Mesothelial cell of epicardium (in vitro differentiated cells): ENCODE measurements around the gene LHFPL6. TPM values are rescaled to one million over a fixed set of nuclear protein-coding genes. Genes with fewer than 3 reads are reported as not detected.
"Not testable (repeated sequence)": the region's sequence is repeated elsewhere in the genome, so short reads cannot be mapped to it uniquely, and the experiment has no call there.

Experiments used
- DNase-seq, 2 experiments: peaks; one replicate each; pipeline ENCODE4 v3.0.0; 2021; ENCODE audit warnings: low spot score in 2 of 2; ENCODE audit not compliant: unreplicated experiment in 2 of 2
- H3K27ac Mint-ChIP-seq: 2 replicates; pipeline ENCODE4 v1.8.0; 2021; ENCODE audit warnings: mixed read lengths
- H3K27me3 Mint-ChIP-seq: 2 replicates; pipeline ENCODE4 v1.8.0; 2021; ENCODE audit warnings: low read depth, mixed read lengths
- H3K36me3 Mint-ChIP-seq: 2 replicates; pipeline ENCODE4 v1.8.0; 2021; ENCODE audit warnings: mixed read lengths
- H3K4me1 Mint-ChIP-seq: 2 replicates; pipeline ENCODE4 v1.8.0; 2021; ENCODE audit warnings: mixed read lengths
- H3K4me3 Mint-ChIP-seq: 2 replicates; pipeline ENCODE4 v1.8.0; 2021; ENCODE audit warnings: mild to moderate bottlenecking, moderate library complexity, mixed read lengths
- H3K9me3 Mint-ChIP-seq: 2 replicates; pipeline ENCODE4 v1.8.0; 2021; ENCODE audit warnings: mixed read lengths
- total RNA-seq: library from RNA; stranded (reverse); gene quantifications from 3 replicates; pipeline ENCODE4 v1.2.1, GENCODE V29; 2021
- TF ChIP-seq, protein P1 (sequence below): fragments of 200-600 bp; sonication (generic); IDR thresholded peaks from one replicate; pipeline ENCODE4 v1.5.0; 2021; ENCODE audit warnings: antibody characterized with exemption; ENCODE audit not compliant: unreplicated experiment

LHFPL6 gene
- total RNA-seq, 1 donor from 2014 or later = 18.2 TPM

DNA sequence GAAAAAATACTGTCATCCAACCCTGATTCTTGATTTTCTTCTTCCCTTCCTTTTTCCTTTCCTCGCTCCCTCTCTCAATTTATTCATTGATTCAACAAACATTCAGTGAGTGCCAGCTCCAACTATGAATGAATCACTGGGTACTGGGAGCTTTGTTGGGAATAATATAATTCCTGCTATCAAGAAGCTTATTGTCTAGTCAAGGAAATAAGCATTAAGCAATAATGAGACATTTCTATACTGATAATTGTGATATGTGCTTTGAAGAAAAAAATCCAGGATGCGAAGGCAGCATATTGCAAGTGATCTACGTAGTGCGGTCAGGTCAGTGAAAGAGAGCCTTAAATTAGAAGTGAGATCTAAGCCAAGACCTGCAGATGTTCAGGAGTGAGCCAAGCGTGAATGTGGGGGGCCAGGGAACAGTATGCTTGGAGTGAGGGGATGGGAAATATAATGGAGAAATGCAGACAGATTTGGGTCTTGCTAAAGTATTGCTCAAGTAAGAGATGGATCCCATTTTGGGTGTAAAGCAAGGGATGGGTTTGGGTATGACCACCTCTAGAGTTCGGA lies 253.5 kb downstream of the LHFPL6 start:
- no peak overlapping the region for H3K4me3 Mint-ChIP-seq
- H3K36me3 Mint-ChIP-seq = no peaks in the 10 kb centered on the region
- peaks cover 24% of the 10 kb centered on the region for H3K4me1 Mint-ChIP-seq
- H3K9me3 Mint-ChIP-seq = peaks cover 3% of the 10 kb centered on the region
- no peak for DNase-seq
- H3K27me3 Mint-ChIP-seq = no peaks in the 10 kb centered on the region
- H3K27ac Mint-ChIP-seq = no peak overlapping the region
- TF ChIP-seq, protein P1, sequence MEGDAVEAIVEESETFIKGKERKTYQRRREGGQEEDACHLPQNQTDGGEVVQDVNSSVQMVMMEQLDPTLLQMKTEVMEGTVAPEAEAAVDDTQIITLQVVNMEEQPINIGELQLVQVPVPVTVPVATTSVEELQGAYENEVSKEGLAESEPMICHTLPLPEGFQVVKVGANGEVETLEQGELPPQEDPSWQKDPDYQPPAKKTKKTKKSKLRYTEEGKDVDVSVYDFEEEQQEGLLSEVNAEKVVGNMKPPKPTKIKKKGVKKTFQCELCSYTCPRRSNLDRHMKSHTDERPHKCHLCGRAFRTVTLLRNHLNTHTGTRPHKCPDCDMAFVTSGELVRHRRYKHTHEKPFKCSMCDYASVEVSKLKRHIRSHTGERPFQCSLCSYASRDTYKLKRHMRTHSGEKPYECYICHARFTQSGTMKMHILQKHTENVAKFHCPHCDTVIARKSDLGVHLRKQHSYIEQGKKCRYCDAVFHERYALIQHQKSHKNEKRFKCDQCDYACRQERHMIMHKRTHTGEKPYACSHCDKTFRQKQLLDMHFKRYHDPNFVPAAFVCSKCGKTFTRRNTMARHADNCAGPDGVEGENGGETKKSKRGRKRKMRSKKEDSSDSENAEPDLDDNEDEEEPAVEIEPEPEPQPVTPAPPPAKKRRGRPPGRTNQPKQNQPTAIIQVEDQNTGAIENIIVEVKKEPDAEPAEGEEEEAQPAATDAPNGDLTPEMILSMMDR = no peak

- DNase-seq = no peak
- H3K9me3 Mint-ChIP-seq = no peaks in the 10 kb centered on the region
- TF ChIP-seq, protein P1 = no peak
- peaks cover 24% of the 10 kb centered on the region for H3K4me1 Mint-ChIP-seq
- no peaks in the 10 kb centered on the region for H3K36me3 Mint-ChIP-seq
- no peak overlapping the region for H3K4me3 Mint-ChIP-seq
- no peaks in the 10 kb centered on the region for H3K27me3 Mint-ChIP-seq
- no peak overlapping the region for H3K27ac Mint-ChIP-seq
Measured at GRCh38 chr13:39347926-39348901, 254.8 kb downstream of the LHFPL6 start.

- Mint-ChIP-seq H3K27me3 (no peaks in the 10 kb centered on the region), H3K27ac (no peak overlapping the region), H3K4me1 (peaks cover 22% of the 10 kb centered on the region), H3K9me3 (no peaks in the 10 kb centered on the region), H3K36me3 (no peaks in the 10 kb centered on the region), H3K4me3 (no peak overlapping the region)
- no peak for DNase-seq
- TF ChIP-seq, protein P1 = no peak
Measured at GRCh38 chr13:39345982-39346381, 257.0 kb downstream of the LHFPL6 start.

- Mint-ChIP-seq H3K27ac (no peak overlapping the region), H3K27me3 (no peaks in the 10 kb centered on the region), H3K4me3 (no peak overlapping the region), H3K4me1 (no peaks in the 10 kb centered on the region), H3K9me3 (no peaks in the 10 kb centered on the region), H3K36me3 (no peaks in the 10 kb centered on the region)
- DNase-seq = no peak
- TF ChIP-seq, protein P1 = no peak
Measured at GRCh38 chr13:39341251-39341650, 261.7 kb downstream of the LHFPL6 start.

- H3K27me3 Mint-ChIP-seq, H3K4me3 Mint-ChIP-seq, DNase-seq, H3K27ac Mint-ChIP-seq, H3K36me3 Mint-ChIP-seq, H3K4me1 Mint-ChIP-seq, H3K9me3 Mint-ChIP-seq: not testable (repeated sequence)
Measured at GRCh38 chr13:39338114-39338513, 264.9 kb downstream of the LHFPL6 start.

DNA sequence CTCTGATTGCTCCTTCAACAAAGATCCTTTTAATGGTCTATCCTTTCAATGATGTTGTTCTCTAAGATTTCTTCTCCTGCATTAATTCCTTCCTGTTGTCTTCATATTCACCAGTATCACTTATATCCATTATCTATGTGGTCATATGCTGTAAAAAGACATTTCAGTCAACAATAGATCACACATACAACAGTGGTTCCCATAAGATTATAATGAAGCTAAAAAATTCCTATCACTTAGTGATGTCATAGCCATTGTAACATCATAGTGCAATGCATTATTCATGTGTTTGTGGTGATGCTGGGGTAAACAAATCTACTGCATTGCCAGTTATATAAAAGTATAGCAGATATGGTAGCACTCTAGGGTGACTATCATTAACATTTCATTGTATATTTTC lies 266.1 kb downstream of the LHFPL6 start:
- peaks cover 3% of the 10 kb centered on the region for H3K36me3 Mint-ChIP-seq
- H3K4me3 Mint-ChIP-seq = no peak overlapping the region
- no peak overlapping the region for H3K27ac Mint-ChIP-seq
- DNase-seq = no peak
- H3K27me3 Mint-ChIP-seq = no peaks in the 10 kb centered on the region
- H3K9me3 Mint-ChIP-seq = peaks cover 8% of the 10 kb centered on the region
- TF ChIP-seq, protein P1 = no peak
- H3K4me1 Mint-ChIP-seq = no peaks in the 10 kb centered on the region
